Measurements from ENCODE around the gene NDE1. TPM values are rescaled to one million over a fixed set of nuclear protein-coding genes. Genes with fewer than 3 reads are reported as not detected.

NDE1 gene
- polyA plus RNA-seq, 1 donor (not counting 4 experiments of a cell fraction or from before 2014, with no cell fraction given), result 37.8 TPM

- H3K27ac ChIP-seq (ENCODE audit: control insufficient read depth, insufficient read depth, low read length), result no peak overlapping the region
- H3K9me3 ChIP-seq (ENCODE audit: control insufficient read depth, low read depth, low read length), result no peaks in the 10 kb centered on the region
- no peak overlapping the region for H3K4me2 ChIP-seq (ENCODE audit: control insufficient read depth, extremely low read depth, insufficient read depth, low read depth, low read length)
- H3K9ac ChIP-seq (ENCODE audit: control insufficient read depth, extremely low read depth, insufficient read depth, low read length), result no peak overlapping the region
- no peak for FAIRE-seq
- no peaks in the 10 kb centered on the region for H3K36me3 ChIP-seq (ENCODE audit: control insufficient read depth in 2 of 2, extremely low read depth in 1 of 2, insufficient read depth in 2 of 2, low read length in 2 of 2)
- no peak overlapping the region for H2AFZ ChIP-seq (ENCODE audit: control insufficient read depth, low read length)
- H3K79me2 ChIP-seq (ENCODE audit: control insufficient read depth, insufficient read depth, low read length), result no peaks in the 10 kb centered on the region
- H3K9me1 ChIP-seq (ENCODE audit: control insufficient read depth, extremely low read depth, insufficient read depth, low read length), result no peaks in the 10 kb centered on the region
- no peaks in the 10 kb centered on the region for H4K20me1 ChIP-seq (ENCODE audit: control insufficient read depth, extremely low read depth, insufficient read depth, low read length)
- H3K4me3 ChIP-seq (ENCODE audit: control insufficient read depth in 2 of 3, extremely low read depth in 1 of 3, insufficient read depth in 2 of 3, low read depth in 1 of 3, low read length in 3 of 3), result no peak overlapping the region
- TF ChIP-seq CTCF (optimal IDR thresholded peaks at IDR 0.05 in 1 of 3, IDR thresholded peaks at IDR 0.05 in 1 of 3, conservative IDR thresholded peaks at IDR 0.05 in 1 of 3; ENCODE audit: extremely low read depth in 1 of 3, insufficient read depth in 2 of 3, low read length in 3 of 3) (no peak), EZH2 (IDR thresholded peaks at IDR 0.05; ENCODE audit: low read length) (no peak)
- H3K27me3 ChIP-seq (ENCODE audit: control insufficient read depth, extremely low read depth, insufficient read depth, low read length), result no peaks in the 10 kb centered on the region
- H3K4me1 ChIP-seq (ENCODE audit: control insufficient read depth, extremely low read depth, insufficient read depth, low read length), result no peaks in the 10 kb centered on the region
- dilution Hi-C loops (cut with MboI; ENCODE audit: extremely low pct_ligation_motif_present, low sequenced_read_pairs), result no loop called here
- no peak for DNase-seq (ENCODE audit: low read depth, low spot score)
Observed at GRCh38 chr16:15749371-15749770, 99.3 kb downstream of the NDE1 start.

GRCh38 chr16:15749985-15750384 is 99.9 kb downstream of the NDE1 start:
- Histone ChIP-seq H3K4me1 (ENCODE audit: control insufficient read depth, extremely low read depth, insufficient read depth, low read length) (no peaks in the 10 kb centered on the region), H3K4me3 (ENCODE audit: control insufficient read depth in 2 of 3, extremely low read depth in 1 of 3, insufficient read depth in 2 of 3, low read depth in 1 of 3, low read length in 3 of 3) (no peak overlapping the region), H3K27me3 (ENCODE audit: control insufficient read depth, extremely low read depth, insufficient read depth, low read length) (no peaks in the 10 kb centered on the region), H3K9me3 (ENCODE audit: control insufficient read depth, low read depth, low read length) (no peaks in the 10 kb centered on the region), H3K36me3 (ENCODE audit: control insufficient read depth in 2 of 2, extremely low read depth in 1 of 2, insufficient read depth in 2 of 2, low read length in 2 of 2) (no peaks in the 10 kb centered on the region), H3K9ac (ENCODE audit: control insufficient read depth, extremely low read depth, insufficient read depth, low read length) (no peak overlapping the region), H3K79me2 (ENCODE audit: control insufficient read depth, insufficient read depth, low read length) (no peaks in the 10 kb centered on the region), H4K20me1 (ENCODE audit: control insufficient read depth, extremely low read depth, insufficient read depth, low read length) (no peaks in the 10 kb centered on the region), H2AFZ (ENCODE audit: control insufficient read depth, low read length) (no peak overlapping the region), H3K4me2 (ENCODE audit: control insufficient read depth, extremely low read depth, insufficient read depth, low read depth, low read length) (no peak overlapping the region), H3K9me1 (ENCODE audit: control insufficient read depth, extremely low read depth, insufficient read depth, low read length) (no peaks in the 10 kb centered on the region), H3K27ac (ENCODE audit: control insufficient read depth, insufficient read depth, low read length) (no peak overlapping the region)
- DNase-seq (ENCODE audit: low read depth, low spot score), result no peak
- FAIRE-seq, result no peak
- TF ChIP-seq CTCF (optimal IDR thresholded peaks at IDR 0.05 in 1 of 3, IDR thresholded peaks at IDR 0.05 in 1 of 3, conservative IDR thresholded peaks at IDR 0.05 in 1 of 3; ENCODE audit: extremely low read depth in 1 of 3, insufficient read depth in 2 of 3, low read length in 3 of 3) (no peak), EZH2 (IDR thresholded peaks at IDR 0.05; ENCODE audit: low read length) (no peak)
- dilution Hi-C loops (cut with MboI; ENCODE audit: extremely low pct_ligation_motif_present, low sequenced_read_pairs), result no loop called here

All from keratinocyte (primary cell).